K562 (cell line): Measurements from ENCODE around the gene RESP18. TPM values are rescaled to one million over a fixed set of nuclear protein-coding genes. Genes with fewer than 3 reads are reported as not detected.

ENCODE experiments used
- KDM4B ChIP-seq, 2 experiments: fragments of 450-650 bp in 1 of 2; sonication (generic) in 1 of 2; IDR thresholded peaks; 2 replicates each; pipeline ENCODE4 v1.6.1; 2016 to 2017; ENCODE audit warnings: borderline replicate concordance in 2 of 2, antibody characterized with exemption in 1 of 2, low read depth in 1 of 2, mild to moderate bottlenecking in 1 of 2
- NFRKB ChIP-seq: fragments of 450-650 bp; IDR thresholded peaks from 2 replicates; pipeline ENCODE4 v1.6.1; 2016; ENCODE audit warnings: low read depth
- TOE1 ChIP-seq, 2 experiments: fragments of 450-650 bp in 1 of 2; sonication (generic) in 1 of 2; formaldehyde crosslinking in 1 of 2; IDR thresholded peaks; 2 replicates each; pipeline versions ENCODE4 v1.7.1 to v1.8.0; 2016 to 2022; ENCODE audit warnings: borderline replicate concordance in 2 of 2, mild to moderate bottlenecking in 2 of 2, antibody characterized with exemption in 1 of 2, inconsistent platforms in 1 of 2, low read depth in 1 of 2, missing genetic modification reagents in 1 of 2, moderate library complexity in 1 of 2
- ZBTB34 ChIP-seq: fragments of 250-450 bp; sonication (Bioruptor Pico); IDR thresholded peaks from 2 replicates; pipeline ENCODE4 v1.8.0; 2021; ENCODE audit warnings: mild to moderate bottlenecking, moderate library complexity
- ZBTB49 ChIP-seq: sonication (generic); formaldehyde crosslinking; IDR thresholded peaks from 2 replicates; pipeline ENCODE4 v1.8.0; 2022; ENCODE audit warnings: missing genetic modification reagents, mild to moderate bottlenecking, borderline replicate concordance
- ZNF436 ChIP-seq: fragments of 250-450, 450-650 bp; sonication (Bioruptor Pico); formaldehyde crosslinking; IDR thresholded peaks from 2 replicates; pipeline ENCODE4 v1.7.0; 2020; ENCODE audit warnings: mild to moderate bottlenecking
- polyA plus RNA-seq, 8 experiments: library from polyadenylated mRNA; depleted of rRNA in 4 of 8; stranded (reverse) in 5 of 8; unstranded in 3 of 8; fragments of >200 nt; fragmentation: Nextera tagmentation in 2 of 8; fragmentation: Illumina TruSeq in 1 of 8; extraction: Ambion mirVana in 2 of 8; extraction: Trizol in 1 of 8; gene quantifications; 2 replicates each; pipeline versions ENCODE4 v1.2.1 to v1.2.3, GENCODE V29; 2011 to 2014; ENCODE audit warnings: inconsistent platforms in 1 of 8, missing spikeins in 1 of 8
- total RNA-seq, 7 experiments: library from RNA; depleted of rRNA in 6 of 7; stranded (reverse); fragments of >200 nt in 6 of 7; fragmentation: Illumina TruSeq in 2 of 7; extraction: Trizol in 2 of 7; gene quantifications; 2 replicates each; pipeline versions ENCODE4 v1.2.1 to v1.2.3, GENCODE V29; 2011 to 2021; ENCODE audit warnings: low replicate concordance in 1 of 7
- TF ChIP-seq, protein P1 (sequence below): fragments of 450-650 bp; IDR thresholded peaks from 2 replicates; pipeline ENCODE4 v1.6.1; 2016; ENCODE audit warnings: mild to moderate bottlenecking, moderate library complexity
- TF ChIP-seq, protein P2 (sequence below): fragments of 450-650 bp; formaldehyde crosslinking; IDR thresholded peaks from 2 replicates; pipeline ENCODE4 v1.4.0; 2020; ENCODE audit warnings: mild to moderate bottlenecking, moderate library complexity

Gene RESP18
- total and polyA plus RNA-seq, 9 of the 15 experiments (the other 6 are each of a cell fraction or from before 2014, with no cell fraction given), result not detected

DNA sequence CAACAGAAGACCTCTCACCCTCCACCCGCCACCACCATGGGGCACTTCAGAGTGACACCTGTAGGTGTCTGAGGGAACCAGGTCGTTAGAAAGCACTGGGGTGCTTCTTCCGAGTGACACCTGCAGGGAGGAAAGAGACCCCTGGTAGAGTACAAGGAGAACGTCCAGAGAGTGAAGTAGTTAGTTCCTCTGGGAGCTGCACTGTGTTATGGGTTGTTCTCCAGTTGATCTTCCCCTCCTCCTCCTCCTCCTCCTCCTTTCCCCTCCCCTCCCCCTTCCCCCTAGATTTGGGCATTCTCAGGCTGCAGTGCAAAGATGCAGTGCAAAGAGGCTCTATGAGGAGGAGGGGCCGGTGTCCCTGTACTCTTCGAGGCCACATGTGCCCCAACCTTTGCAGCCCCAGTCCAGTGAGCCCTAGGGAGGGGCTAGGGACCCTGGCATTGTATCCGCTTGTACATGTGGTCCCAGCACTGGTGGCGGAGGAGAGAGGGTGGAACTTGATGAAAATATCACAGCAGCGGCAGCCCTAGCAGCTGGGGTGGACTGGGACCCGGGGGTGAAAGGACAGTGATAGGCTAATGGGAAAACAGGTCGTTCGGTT lies 52.5 kb downstream of the RESP18 start (continued):
- TF ChIP-seq TOE1 (IDR thresholded peaks at IDR 0.05; ENCODE audit: borderline replicate concordance) (0 out of 2 replicates have a peak, but pooled peaks have one; percentile 7), TOE1 (CRISPR knock-in tag; IDR thresholded peaks at IDR 0.05; ENCODE audit: borderline replicate concordance, low read depth) (no peak), ZBTB34 (CRISPR knock-in tag) (no peak), ZBTB49 (CRISPR knock-in tag) (no peak), ZNF436 (CRISPR knock-in tag) (no peak), NFRKB (0 out of 2 replicates have a peak, but pooled peaks have one; percentile 57), KDM4B (IDR thresholded peaks at IDR 0.05; ENCODE audit: borderline replicate concordance in 2 of 2, low read depth in 1 of 2) (0 out of 4 replicates have a peak, but pooled peaks of 1 of the 2 experiments have one; percentile 43)
- TF ChIP-seq, protein P1, sequence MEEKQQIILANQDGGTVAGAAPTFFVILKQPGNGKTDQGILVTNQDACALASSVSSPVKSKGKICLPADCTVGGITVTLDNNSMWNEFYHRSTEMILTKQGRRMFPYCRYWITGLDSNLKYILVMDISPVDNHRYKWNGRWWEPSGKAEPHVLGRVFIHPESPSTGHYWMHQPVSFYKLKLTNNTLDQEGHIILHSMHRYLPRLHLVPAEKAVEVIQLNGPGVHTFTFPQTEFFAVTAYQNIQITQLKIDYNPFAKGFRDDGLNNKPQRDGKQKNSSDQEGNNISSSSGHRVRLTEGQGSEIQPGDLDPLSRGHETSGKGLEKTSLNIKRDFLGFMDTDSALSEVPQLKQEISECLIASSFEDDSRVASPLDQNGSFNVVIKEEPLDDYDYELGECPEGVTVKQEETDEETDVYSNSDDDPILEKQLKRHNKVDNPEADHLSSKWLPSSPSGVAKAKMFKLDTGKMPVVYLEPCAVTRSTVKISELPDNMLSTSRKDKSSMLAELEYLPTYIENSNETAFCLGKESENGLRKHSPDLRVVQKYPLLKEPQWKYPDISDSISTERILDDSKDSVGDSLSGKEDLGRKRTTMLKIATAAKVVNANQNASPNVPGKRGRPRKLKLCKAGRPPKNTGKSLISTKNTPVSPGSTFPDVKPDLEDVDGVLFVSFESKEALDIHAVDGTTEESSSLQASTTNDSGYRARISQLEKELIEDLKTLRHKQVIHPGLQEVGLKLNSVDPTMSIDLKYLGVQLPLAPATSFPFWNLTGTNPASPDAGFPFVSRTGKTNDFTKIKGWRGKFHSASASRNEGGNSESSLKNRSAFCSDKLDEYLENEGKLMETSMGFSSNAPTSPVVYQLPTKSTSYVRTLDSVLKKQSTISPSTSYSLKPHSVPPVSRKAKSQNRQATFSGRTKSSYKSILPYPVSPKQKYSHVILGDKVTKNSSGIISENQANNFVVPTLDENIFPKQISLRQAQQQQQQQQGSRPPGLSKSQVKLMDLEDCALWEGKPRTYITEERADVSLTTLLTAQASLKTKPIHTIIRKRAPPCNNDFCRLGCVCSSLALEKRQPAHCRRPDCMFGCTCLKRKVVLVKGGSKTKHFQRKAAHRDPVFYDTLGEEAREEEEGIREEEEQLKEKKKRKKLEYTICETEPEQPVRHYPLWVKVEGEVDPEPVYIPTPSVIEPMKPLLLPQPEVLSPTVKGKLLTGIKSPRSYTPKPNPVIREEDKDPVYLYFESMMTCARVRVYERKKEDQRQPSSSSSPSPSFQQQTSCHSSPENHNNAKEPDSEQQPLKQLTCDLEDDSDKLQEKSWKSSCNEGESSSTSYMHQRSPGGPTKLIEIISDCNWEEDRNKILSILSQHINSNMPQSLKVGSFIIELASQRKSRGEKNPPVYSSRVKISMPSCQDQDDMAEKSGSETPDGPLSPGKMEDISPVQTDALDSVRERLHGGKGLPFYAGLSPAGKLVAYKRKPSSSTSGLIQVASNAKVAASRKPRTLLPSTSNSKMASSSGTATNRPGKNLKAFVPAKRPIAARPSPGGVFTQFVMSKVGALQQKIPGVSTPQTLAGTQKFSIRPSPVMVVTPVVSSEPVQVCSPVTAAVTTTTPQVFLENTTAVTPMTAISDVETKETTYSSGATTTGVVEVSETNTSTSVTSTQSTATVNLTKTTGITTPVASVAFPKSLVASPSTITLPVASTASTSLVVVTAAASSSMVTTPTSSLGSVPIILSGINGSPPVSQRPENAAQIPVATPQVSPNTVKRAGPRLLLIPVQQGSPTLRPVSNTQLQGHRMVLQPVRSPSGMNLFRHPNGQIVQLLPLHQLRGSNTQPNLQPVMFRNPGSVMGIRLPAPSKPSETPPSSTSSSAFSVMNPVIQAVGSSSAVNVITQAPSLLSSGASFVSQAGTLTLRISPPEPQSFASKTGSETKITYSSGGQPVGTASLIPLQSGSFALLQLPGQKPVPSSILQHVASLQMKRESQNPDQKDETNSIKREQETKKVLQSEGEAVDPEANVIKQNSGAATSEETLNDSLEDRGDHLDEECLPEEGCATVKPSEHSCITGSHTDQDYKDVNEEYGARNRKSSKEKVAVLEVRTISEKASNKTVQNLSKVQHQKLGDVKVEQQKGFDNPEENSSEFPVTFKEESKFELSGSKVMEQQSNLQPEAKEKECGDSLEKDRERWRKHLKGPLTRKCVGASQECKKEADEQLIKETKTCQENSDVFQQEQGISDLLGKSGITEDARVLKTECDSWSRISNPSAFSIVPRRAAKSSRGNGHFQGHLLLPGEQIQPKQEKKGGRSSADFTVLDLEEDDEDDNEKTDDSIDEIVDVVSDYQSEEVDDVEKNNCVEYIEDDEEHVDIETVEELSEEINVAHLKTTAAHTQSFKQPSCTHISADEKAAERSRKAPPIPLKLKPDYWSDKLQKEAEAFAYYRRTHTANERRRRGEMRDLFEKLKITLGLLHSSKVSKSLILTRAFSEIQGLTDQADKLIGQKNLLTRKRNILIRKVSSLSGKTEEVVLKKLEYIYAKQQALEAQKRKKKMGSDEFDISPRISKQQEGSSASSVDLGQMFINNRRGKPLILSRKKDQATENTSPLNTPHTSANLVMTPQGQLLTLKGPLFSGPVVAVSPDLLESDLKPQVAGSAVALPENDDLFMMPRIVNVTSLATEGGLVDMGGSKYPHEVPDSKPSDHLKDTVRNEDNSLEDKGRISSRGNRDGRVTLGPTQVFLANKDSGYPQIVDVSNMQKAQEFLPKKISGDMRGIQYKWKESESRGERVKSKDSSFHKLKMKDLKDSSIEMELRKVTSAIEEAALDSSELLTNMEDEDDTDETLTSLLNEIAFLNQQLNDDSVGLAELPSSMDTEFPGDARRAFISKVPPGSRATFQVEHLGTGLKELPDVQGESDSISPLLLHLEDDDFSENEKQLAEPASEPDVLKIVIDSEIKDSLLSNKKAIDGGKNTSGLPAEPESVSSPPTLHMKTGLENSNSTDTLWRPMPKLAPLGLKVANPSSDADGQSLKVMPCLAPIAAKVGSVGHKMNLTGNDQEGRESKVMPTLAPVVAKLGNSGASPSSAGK, result peak; percentile 28; the same call in 1 of the 2 replicates
- TF ChIP-seq, protein P2, sequence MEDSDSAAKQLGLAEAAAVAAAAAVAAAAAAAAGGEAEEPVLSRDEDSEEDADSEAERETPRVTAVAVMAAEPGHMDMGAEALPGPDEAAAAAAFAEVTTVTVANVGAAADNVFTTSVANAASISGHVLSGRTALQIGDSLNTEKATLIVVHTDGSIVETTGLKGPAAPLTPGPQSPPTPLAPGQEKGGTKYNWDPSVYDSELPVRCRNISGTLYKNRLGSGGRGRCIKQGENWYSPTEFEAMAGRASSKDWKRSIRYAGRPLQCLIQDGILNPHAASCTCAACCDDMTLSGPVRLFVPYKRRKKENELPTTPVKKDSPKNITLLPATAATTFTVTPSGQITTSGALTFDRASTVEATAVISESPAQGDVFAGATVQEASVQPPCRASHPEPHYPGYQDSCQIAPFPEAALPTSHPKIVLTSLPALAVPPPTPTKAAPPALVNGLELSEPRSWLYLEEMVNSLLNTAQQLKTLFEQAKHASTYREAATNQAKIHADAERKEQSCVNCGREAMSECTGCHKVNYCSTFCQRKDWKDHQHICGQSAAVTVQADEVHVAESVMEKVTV (CRISPR knock-in tag), result peak; percentile 3; the same call in 1 of the 2 replicates
